B cell (primary cell): Measurements from ENCODE around the gene CBARP. TPM values are rescaled to one million over a fixed set of nuclear protein-coding genes. Genes with fewer than 3 reads are reported as not detected.

ENCODE experiments used
- ATAC-seq: fragments of 200-7000 bp; cut with Tn5 transposase; one replicate; pipeline ENCODE4 v1.10.0; 2021; ENCODE audit warnings: low read depth, mild to moderate bottlenecking, moderate number of reproducible peaks, moderate library complexity
- CTCF ChIA-PET: fragments of 350-600 bp; sonication (Branson Sonifier 250); formaldehyde crosslinking; loops from one replicate; lab custom pipeline; 2021; ENCODE audit warnings: antibody characterized with exemption, inconsistent platforms; lab: Charles Lee
- POLR2A ChIA-PET: fragments of 350-600 bp; sonication (Branson Sonifier 250); formaldehyde crosslinking; loops from one replicate; lab custom pipeline; 2021; ENCODE audit warnings: antibody characterized with exemption; lab: Charles Lee
- DNase-seq: peaks from one replicate; pipeline ENCODE4 v3.0.0; 2013
- H2AFZ ChIP-seq: 2 replicates; pipeline ENCODE4 v1.6.1; 2012; ENCODE audit warnings: mild to moderate bottlenecking, low read depth, low read length; ENCODE audit not compliant: insufficient read depth, poor library complexity, severe bottlenecking
- H3K27ac ChIP-seq, 2 donors: 1 replicate in 1 of 2; 2 replicates in 1 of 2; pipeline ENCODE4 v1.5.1; 2012 to 2013; ENCODE audit warnings: low read length in 2 of 2, mild to moderate bottlenecking in 2 of 2, moderate library complexity in 1 of 2
- H3K27me3 ChIP-seq, 4 experiments: fragments of 200-600 bp in 1 of 4; sonication (generic) in 1 of 4; replicated peaks in 1 of 4; 1 replicate in 2 of 4; 2 replicates in 2 of 4; pipeline versions ENCODE4 v1.6.1 to v1.7.0; 2013 to 2016; ENCODE audit warnings: low read length in 3 of 4, mild to moderate bottlenecking in 2 of 4, mixed read lengths in 1 of 4, moderate library complexity in 1 of 4; ENCODE audit not compliant: insufficient read depth in 4 of 4, control insufficient read depth in 3 of 4; ENCODE audit errors: control extremely low read depth in 1 of 4
- H3K36me3 ChIP-seq, 2 experiments: replicated peaks in 1 of 2; 1 replicate in 1 of 2; 2 replicates in 1 of 2; pipeline versions ENCODE4 v1.6.1 to v1.7.1; 2013; ENCODE audit warnings: low read length in 1 of 2; ENCODE audit not compliant: insufficient read depth in 2 of 2, control insufficient read depth in 1 of 2; ENCODE audit errors: control extremely low read depth in 1 of 2, extremely low read depth in 1 of 2
- H3K4me1 ChIP-seq, 2 donors: fragments of 200-600 bp in 1 of 2; sonication (generic) in 1 of 2; 1 replicate in 1 of 2; 2 replicates in 1 of 2; pipeline versions ENCODE4 v1.5.1 to v1.6.1; 2013 to 2017; ENCODE audit warnings: low read length in 2 of 2; ENCODE audit not compliant: control insufficient read depth in 2 of 2, insufficient read depth in 2 of 2
- H3K4me2 ChIP-seq: replicated peaks from 2 replicates; pipeline ENCODE3; 2012; ENCODE audit warnings: mild to moderate bottlenecking, low read depth, low read length; ENCODE audit not compliant: poor library complexity, severe bottlenecking
- H3K4me3 ChIP-seq, 5 experiments: fragments of 200-600 bp in 1 of 5; sonication (generic) in 1 of 5; 1 replicate in 3 of 5; 2 replicates in 2 of 5; pipeline versions ENCODE4 v1.5.1 to v1.7.0; 2011 to 2016; ENCODE audit warnings: low read length in 4 of 5, mild to moderate bottlenecking in 4 of 5, low read depth in 2 of 5, control low read depth in 1 of 5, moderate library complexity in 1 of 5; ENCODE audit not compliant: insufficient read depth in 1 of 5; ENCODE audit errors: control extremely low read depth in 1 of 5, extremely low read depth in 1 of 5
- H3K79me2 ChIP-seq: fragments of 200-600 bp; sonication (generic); one replicate; pipeline ENCODE4 v1.6.0; 2016; ENCODE audit warnings: low read length; ENCODE audit not compliant: control insufficient read depth, insufficient read depth
- H3K9ac ChIP-seq: fragments of 200-600 bp; sonication (generic); 2 replicates; pipeline ENCODE4 v1.6.1; 2017; ENCODE audit warnings: mild to moderate bottlenecking, low read length, moderate library complexity
- H3K9me3 ChIP-seq, 3 donors: one replicate each; pipeline versions ENCODE4 v1.6.1 to v1.7.1; 2013; ENCODE audit warnings: low read length in 2 of 3; ENCODE audit not compliant: control insufficient read depth in 2 of 3, insufficient read depth in 1 of 3; ENCODE audit errors: control extremely low read depth in 1 of 3
- H4K20me1 ChIP-seq: 2 replicates; pipeline ENCODE4 v1.6.0; 2012; ENCODE audit warnings: mild to moderate bottlenecking, low read length; ENCODE audit not compliant: insufficient read depth, control insufficient read depth, poor library complexity, severe bottlenecking
- H3K27ac Mint-ChIP-seq: one replicate; pipeline ENCODE4 v1.8.0; 2021; ENCODE audit warnings: mixed read lengths
- H3K27me3 Mint-ChIP-seq: one replicate; pipeline ENCODE4 v1.8.0; 2021; ENCODE audit warnings: mixed read lengths
- H3K4me1 Mint-ChIP-seq: one replicate; pipeline ENCODE4 v1.8.0; 2021; ENCODE audit warnings: mixed read lengths
- H3K4me3 Mint-ChIP-seq: one replicate; pipeline ENCODE4 v1.8.0; 2021; ENCODE audit warnings: mixed read lengths
- H3K9me3 Mint-ChIP-seq: one replicate; pipeline ENCODE4 v1.8.0; 2022; ENCODE audit warnings: mixed read lengths; ENCODE audit not compliant: insufficient read depth
- CTCF ChIP-seq: fragments of 200-600 bp; IDR thresholded peaks from one replicate; pipeline ENCODE4 v1.8.0; 2022; ENCODE audit warnings: antibody characterized with exemption, mild to moderate bottlenecking
- EZH2 ChIP-seq: IDR thresholded peaks from 2 replicates; pipeline ENCODE4 v1.6.1; 2012; ENCODE audit warnings: borderline replicate concordance, low read depth, mild to moderate bottlenecking, moderate library complexity, low read length; ENCODE audit not compliant: insufficient read depth, poor library complexity, severe bottlenecking
- WGBS: methylation state at CpG from one replicate; pipeline ENCODE4 v1.1.5; 2013; ENCODE audit warnings: missing lambda C conversion rate; ENCODE audit not compliant: insufficient coverage; 5-methylcytosine and 5-hydroxymethylcytosine counted together
- intact Hi-C: fragments of 100-400 bp; cut with micrococcal nuclease; formaldehyde crosslinking; loops from one replicate; pipeline ENCODE4 v1.10.0; 2022
- polyA plus RNA-seq: library from polyadenylated mRNA; depleted of rRNA; stranded (reverse); fragments of >200 nt; gene quantifications from 2 replicates; pipeline ENCODE4 v1.2.3, GENCODE V29; 2012
- total RNA-seq, 2 donors: library from RNA; stranded (reverse); fragments of 120-200 nt in 1 of 2; gene quantifications; 1 replicate in 1 of 2; 2 replicates in 1 of 2; pipeline versions ENCODE4 v1.2.3 to v1.2.4, GENCODE V29; 2013 to 2022

CBARP gene
- total and polyA plus RNA-seq, 2 donors (not counting 1 experiment from before 2014, with no cell fraction given) = not detected

- Histone ChIP-seq H3K4me1 (peaks cover 47 to 82% of the 10 kb centered on the region in 2 donors), H3K36me3 (peaks cover 0 to 50% of the 10 kb centered on the region in 2 experiments), H3K27ac (no peak overlapping the region), H3K27me3 (no peaks in the 10 kb centered on the region), H2AFZ (no peak overlapping the region), H3K4me2 (peak overlapping the region; percentile 1), H3K4me3 (no peak overlapping the region), H3K9me3 (no peaks in the 10 kb centered on the region), H3K9ac (no peak overlapping the region), H3K79me2 (peaks cover 74% of the 10 kb centered on the region), H4K20me1 (peaks cover 69% of the 10 kb centered on the region)
- no peak for ATAC-seq
- TF ChIP-seq EZH2 = no peak
- no peak for TF ChIP-seq CTCF
- Mint-ChIP-seq H3K4me1 (peaks cover 60% of the 10 kb centered on the region), H3K4me3 (peak overlapping the region; percentile 52), H3K27me3 (no peaks in the 10 kb centered on the region), H3K9me3 (no peaks in the 10 kb centered on the region), H3K27ac (peak overlapping the region; percentile 78)
- ChIA-PET POLR2A (interaction anchor here (2.8 to 10.7 kb wide), 2 partner anchors 10 to 11 kb away, joined by 23 to 305 read pairs; partner anchors contain the start of gene CIRBP), CTCF (interaction anchor here (1.6 to 5.8 kb wide), 3 partner anchors 10 to 14 kb away, joined by 6 to 113 read pairs (median 42); partner anchors contain the start of gene CIRBP)
- intact Hi-C loops = no loop called here
- no peak for DNase-seq
- 94% methylated on average over 20 of the region's 20 CpGs for WGBS
These were observed 16.9 kb upstream of the CBARP start for GRCh38 chr19:1254530-1255185.

GRCh38 chr19:1254081-1254527 is 16.3 kb upstream of the CBARP start:
- POLR2A ChIA-PET = interaction anchor here (2.8 to 10.7 kb wide), 2 partner anchors 9 to 11 kb away, joined by 23 to 305 read pairs; partner anchors contain the start of gene CIRBP
- Mint-ChIP-seq H3K4me1 (peaks cover 55% of the 10 kb centered on the region), H3K9me3 (no peaks in the 10 kb centered on the region), H3K27ac (peak overlapping the region; percentile 78), H3K4me3 (peak overlapping the region; percentile 52), H3K27me3 (no peaks in the 10 kb centered on the region)
- Histone ChIP-seq H3K27ac (peak overlapping the region in 1 of 2 donors; percentile 94), H3K4me1 (peaks cover 42 to 76% of the 10 kb centered on the region in 2 donors), H3K9me3 (no peaks in the 10 kb centered on the region), H3K27me3 (no peaks in the 10 kb centered on the region), H3K4me3 (no peak overlapping the region), H2AFZ (no peak overlapping the region), H3K36me3 (peaks cover 0 to 50% of the 10 kb centered on the region in 2 experiments), H3K4me2 (peak overlapping the region; percentile 98), H3K79me2 (peaks cover 74% of the 10 kb centered on the region), H3K9ac (no peak overlapping the region), H4K20me1 (peaks cover 69% of the 10 kb centered on the region)
- WGBS = 83% methylated on average over 22 of the region's 37 CpGs
- CTCF ChIA-PET = interaction anchor here (3.8 to 5.8 kb wide), 2 partner anchors 10 kb away, joined by 42 to 113 read pairs; no protein-coding TSS in a partner anchor
- ATAC-seq (no peak), DNase-seq (no peak)
- TF ChIP-seq CTCF = no peak
- TF ChIP-seq EZH2 = no peak
- intact Hi-C loops = no loop called here
